Nephron (organoid): ENCODE measurements around the gene TJP1.
"Not testable (repeated sequence)": the region's sequence is repeated elsewhere in the genome, so short reads cannot be mapped to it uniquely, and the experiment has no call there.

Experiments used
- H3K27ac Mint-ChIP-seq, 3 experiments: 2 replicates each; pipeline ENCODE4 v1.8.0; 2020; ENCODE audit warnings: mixed read lengths in 3 of 3, mild to moderate bottlenecking in 2 of 3, moderate library complexity in 1 of 3
- H3K27me3 Mint-ChIP-seq: 2 replicates; pipeline ENCODE4 v1.8.0; 2021; ENCODE audit warnings: low read depth, mild to moderate bottlenecking, moderate library complexity, mixed read lengths
- H3K36me3 Mint-ChIP-seq: 2 replicates; pipeline ENCODE4 v1.8.0; 2020; ENCODE audit warnings: low read depth, mixed read lengths
- H3K4me1 Mint-ChIP-seq: 2 replicates; pipeline ENCODE4 v1.8.0; 2020; ENCODE audit warnings: mixed read lengths
- H3K4me3 Mint-ChIP-seq, 3 experiments: 2 replicates each; pipeline ENCODE4 v1.8.0; 2020; ENCODE audit warnings: mild to moderate bottlenecking in 3 of 3, mixed read lengths in 3 of 3, moderate library complexity in 2 of 3
- H3K9me3 Mint-ChIP-seq: 2 replicates; pipeline ENCODE4 v1.8.0; 2020; ENCODE audit warnings: mixed read lengths
- CTCF ChIP-seq, 3 experiments: fragments of 200-600 bp; sonication (generic); IDR thresholded peaks; one replicate each; pipeline ENCODE4 v1.5.0; 2021; ENCODE audit warnings: antibody characterized with exemption in 3 of 3; ENCODE audit not compliant: unreplicated experiment in 3 of 3

TJP1 gene

GRCh38 chr15:29676961-29677402 lies 145.3 kb downstream of the TJP1 start:
- H3K4me3 Mint-ChIP-seq: peak overlapping the region; percentile 39 to 60 (median 58)
- peaks cover 17% of the 10 kb centered on the region for H3K4me1 Mint-ChIP-seq
- no peak for TF ChIP-seq CTCF (IDR thresholded peaks at IDR 0.05; ENCODE audit: unreplicated experiment in 3 of 3)
- H3K27ac Mint-ChIP-seq: peak overlapping the region; percentile 39 to 78 (median 40)
- H3K27me3 Mint-ChIP-seq: peaks cover 55% of the 10 kb centered on the region
- peaks cover 3% of the 10 kb centered on the region for H3K36me3 Mint-ChIP-seq
- no peaks in the 10 kb centered on the region for H3K9me3 Mint-ChIP-seq

GRCh38 chr15:29676374-29676960 lies 145.8 kb downstream of the TJP1 start:
- H3K27me3 Mint-ChIP-seq: peaks cover 52% of the 10 kb centered on the region
- H3K4me3 Mint-ChIP-seq: peak overlapping the region; percentile 73 to 81 (median 80)
- H3K36me3 Mint-ChIP-seq, H3K9me3 Mint-ChIP-seq: not testable (repeated sequence)
- H3K27ac Mint-ChIP-seq: peak overlapping the region; percentile 39 to 78 (median 40)
- H3K4me1 Mint-ChIP-seq: peaks cover 17% of the 10 kb centered on the region

- peaks cover 54% of the 10 kb centered on the region for H3K27me3 Mint-ChIP-seq
- peak overlapping the region in 2 of 3 experiments; percentile 33 to 64 for H3K27ac Mint-ChIP-seq
- no peak for TF ChIP-seq CTCF (IDR thresholded peaks at IDR 0.05; ENCODE audit: unreplicated experiment in 3 of 3)
- H3K9me3 Mint-ChIP-seq: no peaks in the 10 kb centered on the region
- peaks cover 3% of the 10 kb centered on the region for H3K36me3 Mint-ChIP-seq
- H3K4me3 Mint-ChIP-seq: peak overlapping the region; percentile 73 to 81 (median 80)
- H3K4me1 Mint-ChIP-seq: peaks cover 22% of the 10 kb centered on the region
Measured at GRCh38 chr15:29675791-29676301, 146.4 kb downstream of the TJP1 start.

GRCh38 chr15:29674661-29675533 lies 147.4 kb downstream of the TJP1 start:
- no peak for TF ChIP-seq CTCF (IDR thresholded peaks at IDR 0.05; ENCODE audit: unreplicated experiment in 3 of 3)
- Mint-ChIP-seq H3K4me3 (peak overlapping the region; percentile 75 to 82 (median 80)), H3K27ac (peak overlapping the region in 2 of 3 experiments; percentile 14 to 69), H3K36me3 (peaks cover 3% of the 10 kb centered on the region), H3K4me1 (peaks cover 29% of the 10 kb centered on the region), H3K9me3 (no peaks in the 10 kb centered on the region), H3K27me3 (peaks cover 61% of the 10 kb centered on the region)

GRCh38 chr15:29672923-29673809 lies 149.1 kb downstream of the TJP1 start:
- no peak for TF ChIP-seq CTCF (IDR thresholded peaks at IDR 0.05; ENCODE audit: unreplicated experiment in 3 of 3)

More at GRCh38 chr15:29672923-29673809, 149.1 kb downstream of the TJP1 start:
- Mint-ChIP-seq H3K4me3 (peak overlapping the region; percentile 71 to 80 (median 72)), H3K36me3 (peaks cover 3% of the 10 kb centered on the region), H3K4me1 (peaks cover 29% of the 10 kb centered on the region), H3K27me3 (peaks cover 56% of the 10 kb centered on the region), H3K27ac (peak overlapping the region; percentile 67 to 94 (median 75)), H3K9me3 (no peaks in the 10 kb centered on the region)
